ENCODE data around the gene GSC2. TPM values are rescaled to one million over a fixed set of nuclear protein-coding genes. Genes with fewer than 3 reads are reported as not detected.

Gene GSC2
- total RNA-seq, 1 donor from 2014 or later: not detected

Other genes starting within 250 kb of the GSC2 start
- 1.3 and 2.5 TPM in 2 replicates for gene DGCR6, start 244.0 kb downstream of the GSC2 start, total RNA-seq
- 1.2 and 1.4 TPM in 2 replicates for gene PRODH, start 214.0 kb downstream of the GSC2 start, total RNA-seq
- 48.4 and 49.4 TPM in 2 replicates for gene DGCR2, start 27.9 kb downstream of the GSC2 start, total RNA-seq
- not detected in 2 replicates for gene TSSK2, start 19.0 kb downstream of the GSC2 start, total RNA-seq
- 16.0 and 16.1 TPM in 2 replicates for gene ESS2, start 5.6 kb downstream of the GSC2 start, total RNA-seq
- 84.5 and 97.9 TPM in 2 replicates for gene SLC25A1, start 28.4 kb upstream of the GSC2 start, total RNA-seq
- 54.4 and 65.3 TPM in 2 replicates for gene CLTCL1, start 141.4 kb upstream of the GSC2 start, total RNA-seq